Parathyroid adenoma (tissue), 2 donors: Measurements from ENCODE around the gene TDRD9.

Experiments
- H2AFZ ChIP-seq: fragments of 300-600 bp; sonication (generic); one replicate; pipeline ENCODE4 v1.7.0; 2017; ENCODE audit warnings: antibody characterized with exemption, mild to moderate bottlenecking
- H3K27ac ChIP-seq: fragments of 300-600 bp; sonication (generic); one replicate; pipeline ENCODE4 v1.7.0; 2017
- H3K27me3 ChIP-seq: fragments of 300-600 bp; sonication (generic); one replicate; pipeline ENCODE4 v1.7.0; 2017; ENCODE audit warnings: low read length; ENCODE audit not compliant: control insufficient read depth, insufficient read depth
- H3K36me3 ChIP-seq: fragments of 300-600 bp; sonication (generic); one replicate; pipeline ENCODE4 v1.7.0; 2017; ENCODE audit warnings: low read length; ENCODE audit not compliant: control insufficient read depth, insufficient read depth
- H3K4me1 ChIP-seq: fragments of 300-600 bp; sonication (generic); one replicate; pipeline ENCODE4 v1.7.0; 2017; ENCODE audit warnings: control low read depth
- H3K4me2 ChIP-seq: fragments of 300-600 bp; sonication (generic); one replicate; pipeline ENCODE4 v1.7.0; 2017; ENCODE audit warnings: low read length
- H3K4me3 ChIP-seq: fragments of 300-600 bp; sonication (generic); one replicate; pipeline ENCODE4 v1.7.0; 2017; ENCODE audit warnings: low read depth, low read length
- H3K79me2 ChIP-seq: fragments of 300-600 bp; sonication (generic); one replicate; pipeline ENCODE4 v1.7.0; 2017; ENCODE audit warnings: control low read depth
- H3K9ac ChIP-seq: fragments of 300-600 bp; sonication (generic); one replicate; pipeline ENCODE4 v1.7.0; 2017; ENCODE audit warnings: mild to moderate bottlenecking
- H3K9me3 ChIP-seq: fragments of 300-600 bp; sonication (generic); one replicate; pipeline ENCODE4 v1.7.0; 2017; ENCODE audit warnings: low read length; ENCODE audit not compliant: control insufficient read depth
- TF ChIP-seq, protein P1 (sequence below): fragments of 300-600 bp; sonication (generic); IDR thresholded peaks from one replicate; pipeline ENCODE4 v1.7.0; 2017; ENCODE audit warnings: antibody characterized with exemption, mild to moderate bottlenecking
- donor health status: primary hyperparathyroidism.

The TDRD9 gene

GRCh38 chr14:103884854-103885253 is 43.4 kb upstream of the TDRD9 start:
- Histone ChIP-seq H2AFZ (no peak overlapping the region), H3K9ac (no peak overlapping the region), H3K4me3 (no peak overlapping the region), H3K9me3 (no peaks in the 10 kb centered on the region), H3K36me3 (no peaks in the 10 kb centered on the region), H3K4me2 (no peak overlapping the region), H3K27me3 (no peaks in the 10 kb centered on the region), H3K79me2 (no peaks in the 10 kb centered on the region), H3K27ac (no peak overlapping the region), H3K4me1 (peaks cover 51% of the 10 kb centered on the region)
- TF ChIP-seq, protein P1, sequence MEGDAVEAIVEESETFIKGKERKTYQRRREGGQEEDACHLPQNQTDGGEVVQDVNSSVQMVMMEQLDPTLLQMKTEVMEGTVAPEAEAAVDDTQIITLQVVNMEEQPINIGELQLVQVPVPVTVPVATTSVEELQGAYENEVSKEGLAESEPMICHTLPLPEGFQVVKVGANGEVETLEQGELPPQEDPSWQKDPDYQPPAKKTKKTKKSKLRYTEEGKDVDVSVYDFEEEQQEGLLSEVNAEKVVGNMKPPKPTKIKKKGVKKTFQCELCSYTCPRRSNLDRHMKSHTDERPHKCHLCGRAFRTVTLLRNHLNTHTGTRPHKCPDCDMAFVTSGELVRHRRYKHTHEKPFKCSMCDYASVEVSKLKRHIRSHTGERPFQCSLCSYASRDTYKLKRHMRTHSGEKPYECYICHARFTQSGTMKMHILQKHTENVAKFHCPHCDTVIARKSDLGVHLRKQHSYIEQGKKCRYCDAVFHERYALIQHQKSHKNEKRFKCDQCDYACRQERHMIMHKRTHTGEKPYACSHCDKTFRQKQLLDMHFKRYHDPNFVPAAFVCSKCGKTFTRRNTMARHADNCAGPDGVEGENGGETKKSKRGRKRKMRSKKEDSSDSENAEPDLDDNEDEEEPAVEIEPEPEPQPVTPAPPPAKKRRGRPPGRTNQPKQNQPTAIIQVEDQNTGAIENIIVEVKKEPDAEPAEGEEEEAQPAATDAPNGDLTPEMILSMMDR: no peak

- Histone ChIP-seq H3K27me3 (no peaks in the 10 kb centered on the region), H3K79me2 (no peaks in the 10 kb centered on the region), H3K4me2 (no peak overlapping the region), H3K9ac (no peak overlapping the region), H3K4me1 (peaks cover 44% of the 10 kb centered on the region), H3K36me3 (no peaks in the 10 kb centered on the region), H3K27ac (peak overlapping the region; percentile 76), H3K4me3 (no peak overlapping the region), H3K9me3 (no peaks in the 10 kb centered on the region), H2AFZ (peak overlapping the region; percentile 96)
- TF ChIP-seq, protein P1: no peak
These were observed 42.7 kb upstream of the TDRD9 start for GRCh38 chr14:103885509-103885932.

GRCh38 chr14:103886304-103887169 is 41.7 kb upstream of the TDRD9 start:
- no peaks in the 10 kb centered on the region for H3K79me2 ChIP-seq
- H3K4me1 ChIP-seq: peaks cover 37% of the 10 kb centered on the region
- no peaks in the 10 kb centered on the region for H3K27me3 ChIP-seq
- TF ChIP-seq, protein P1: peak; percentile 71
- no peaks in the 10 kb centered on the region for H3K36me3 ChIP-seq
- peak overlapping the region; percentile 53 for H3K4me2 ChIP-seq
- H3K4me3 ChIP-seq: peak overlapping the region; percentile 16
- peak overlapping the region; percentile 96 for H2AFZ ChIP-seq
- no peaks in the 10 kb centered on the region for H3K9me3 ChIP-seq
- H3K9ac ChIP-seq: no peak overlapping the region
- peak overlapping the region; percentile 76 for H3K27ac ChIP-seq

DNA sequence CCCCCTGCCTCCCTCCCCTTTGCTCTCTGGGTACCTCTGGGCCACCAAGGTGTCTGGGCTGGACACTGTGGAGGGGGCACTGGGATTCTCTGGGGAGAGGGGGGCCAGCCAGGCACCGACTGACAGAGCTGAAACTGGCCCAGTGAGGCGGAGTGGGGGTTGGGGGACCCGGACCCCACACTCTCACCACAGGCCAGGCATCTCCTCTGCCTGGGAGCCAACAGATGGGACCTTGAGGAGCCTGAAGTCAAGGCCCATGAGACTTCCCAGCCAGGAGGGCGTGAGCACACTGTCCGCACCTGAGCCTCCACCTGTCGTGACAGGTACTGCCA is 41.1 kb upstream of the TDRD9 start:
- Histone ChIP-seq H2AFZ (peak overlapping the region; percentile 96), H3K9ac (no peak overlapping the region), H3K4me2 (no peak overlapping the region), H3K36me3 (no peaks in the 10 kb centered on the region), H3K27me3 (no peaks in the 10 kb centered on the region), H3K27ac (no peak overlapping the region), H3K4me3 (no peak overlapping the region), H3K9me3 (no peaks in the 10 kb centered on the region), H3K79me2 (no peaks in the 10 kb centered on the region), H3K4me1 (peaks cover 32% of the 10 kb centered on the region)
- TF ChIP-seq, protein P1: no peak
